ENCODE data around the gene PRR36.

Gene PRR36

DNA sequence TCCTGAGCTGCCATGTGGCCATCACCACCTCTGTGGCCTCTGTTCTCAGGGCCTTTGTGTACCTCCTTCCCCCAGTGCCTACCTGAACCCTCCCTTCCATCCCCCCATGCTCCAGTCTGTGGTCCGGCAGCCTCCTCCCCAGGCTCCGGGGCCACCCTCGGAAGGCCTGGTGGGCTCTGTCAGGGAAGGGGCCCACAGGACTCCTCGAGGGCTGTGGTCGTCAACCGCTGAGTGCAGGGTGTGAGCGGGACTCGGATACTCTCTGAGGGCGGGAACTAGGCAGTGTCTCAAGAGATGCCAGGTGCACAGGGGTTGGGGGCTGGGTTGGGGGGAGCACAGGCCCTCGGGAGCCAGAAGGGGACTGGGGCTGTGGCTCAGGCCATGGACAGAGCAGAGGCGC lies 33.4 kb upstream of the PRR36 start:
- Mint-ChIP-seq H3K9me3 (no peaks in the 10 kb centered on the region), H3K27me3 (no peaks in the 10 kb centered on the region), H3K4me1 (ENCODE audit: low read depth) (peaks cover 32% of the 10 kb centered on the region), H3K4me3 (no peak overlapping the region), H3K27ac (no peak overlapping the region), H3K36me3 (ENCODE audit: low read depth) (peaks cover 50% of the 10 kb centered on the region)
- no peak for DNase-seq

DNA sequence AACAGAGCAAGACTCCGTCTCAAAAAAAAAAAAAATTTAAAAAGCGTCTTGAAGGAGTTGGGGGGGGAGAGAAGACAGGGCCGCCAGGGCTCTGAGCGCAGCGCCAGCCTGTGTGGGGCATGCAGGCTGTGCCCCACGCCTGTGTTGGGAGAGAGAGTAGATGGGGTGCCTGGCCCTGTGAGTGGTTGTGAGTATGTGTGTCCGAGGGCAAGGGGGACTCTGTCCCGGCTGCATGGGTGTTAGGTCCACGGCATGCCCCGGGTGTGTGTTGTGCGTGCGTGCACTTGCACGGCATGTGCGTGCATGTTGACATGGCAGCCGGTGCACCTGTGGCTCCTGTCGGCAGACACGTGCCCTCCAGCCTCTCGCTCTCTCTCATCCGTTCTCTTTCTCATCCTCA lies 32.9 kb upstream of the PRR36 start:
- H3K36me3 Mint-ChIP-seq (ENCODE audit: low read depth): peaks cover 49% of the 10 kb centered on the region
- peaks cover 34% of the 10 kb centered on the region for H3K4me1 Mint-ChIP-seq (ENCODE audit: low read depth)
- no peak overlapping the region for H3K27ac Mint-ChIP-seq
- no peak overlapping the region for H3K4me3 Mint-ChIP-seq
- no peaks in the 10 kb centered on the region for H3K9me3 Mint-ChIP-seq
- DNase-seq: no peak
- no peaks in the 10 kb centered on the region for H3K27me3 Mint-ChIP-seq

DNA sequence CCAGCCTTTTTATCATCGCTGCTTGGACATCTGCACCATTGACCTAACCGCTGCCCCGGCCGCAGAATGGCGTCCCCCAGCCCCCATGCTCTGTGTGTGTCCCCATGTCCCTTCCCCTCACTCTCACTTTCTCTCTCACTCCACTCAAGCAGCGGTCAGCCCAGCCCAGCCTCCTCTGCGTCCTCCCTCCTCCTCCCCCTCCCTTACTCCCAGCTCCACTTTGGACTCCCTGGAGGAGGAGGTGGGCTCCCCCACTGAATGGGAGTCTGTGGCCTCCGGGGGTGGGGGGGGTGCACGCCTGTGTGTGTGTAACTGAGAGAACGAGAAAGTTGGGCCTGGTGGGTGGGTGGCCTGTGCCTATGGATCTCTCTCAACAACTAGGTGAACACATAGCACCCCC lies 31.7 kb upstream of the PRR36 start:
- Mint-ChIP-seq H3K4me1 (ENCODE audit: low read depth) (peaks cover 35% of the 10 kb centered on the region), H3K4me3 (peak overlapping the region; percentile 88), H3K9me3 (no peaks in the 10 kb centered on the region), H3K27ac (peak overlapping the region; percentile 32), H3K36me3 (ENCODE audit: low read depth) (peaks cover 38% of the 10 kb centered on the region), H3K27me3 (no peaks in the 10 kb centered on the region)
- DNase-seq: no peak

DNA sequence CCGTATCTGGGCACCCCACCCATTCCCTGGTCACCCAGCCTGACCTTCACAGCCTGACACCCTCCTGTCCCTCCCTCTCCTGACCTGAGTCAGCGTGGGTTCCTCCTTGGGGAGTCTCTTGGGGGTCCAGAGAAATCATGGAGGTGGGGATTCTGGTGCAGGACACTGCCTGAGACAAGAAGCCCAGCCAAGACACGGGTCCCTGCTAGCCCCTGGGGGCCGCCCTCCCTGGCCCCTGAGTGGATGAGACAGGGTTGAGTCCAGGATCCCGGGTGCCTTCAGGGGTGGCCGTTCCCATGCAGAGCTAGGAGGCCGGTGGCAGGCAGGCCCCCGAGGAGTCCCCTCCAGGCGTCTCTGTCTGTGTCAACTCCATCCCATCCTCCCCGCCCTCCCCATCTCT lies 31.1 kb upstream of the PRR36 start:
- H3K4me3 Mint-ChIP-seq: peak overlapping the region; percentile 88
- H3K27me3 Mint-ChIP-seq: no peaks in the 10 kb centered on the region
- peaks cover 35% of the 10 kb centered on the region for H3K4me1 Mint-ChIP-seq (ENCODE audit: low read depth)
- no peaks in the 10 kb centered on the region for H3K9me3 Mint-ChIP-seq
- no peak for DNase-seq
- peaks cover 32% of the 10 kb centered on the region for H3K36me3 Mint-ChIP-seq (ENCODE audit: low read depth)
- peak overlapping the region; percentile 92 for H3K27ac Mint-ChIP-seq

DNA sequence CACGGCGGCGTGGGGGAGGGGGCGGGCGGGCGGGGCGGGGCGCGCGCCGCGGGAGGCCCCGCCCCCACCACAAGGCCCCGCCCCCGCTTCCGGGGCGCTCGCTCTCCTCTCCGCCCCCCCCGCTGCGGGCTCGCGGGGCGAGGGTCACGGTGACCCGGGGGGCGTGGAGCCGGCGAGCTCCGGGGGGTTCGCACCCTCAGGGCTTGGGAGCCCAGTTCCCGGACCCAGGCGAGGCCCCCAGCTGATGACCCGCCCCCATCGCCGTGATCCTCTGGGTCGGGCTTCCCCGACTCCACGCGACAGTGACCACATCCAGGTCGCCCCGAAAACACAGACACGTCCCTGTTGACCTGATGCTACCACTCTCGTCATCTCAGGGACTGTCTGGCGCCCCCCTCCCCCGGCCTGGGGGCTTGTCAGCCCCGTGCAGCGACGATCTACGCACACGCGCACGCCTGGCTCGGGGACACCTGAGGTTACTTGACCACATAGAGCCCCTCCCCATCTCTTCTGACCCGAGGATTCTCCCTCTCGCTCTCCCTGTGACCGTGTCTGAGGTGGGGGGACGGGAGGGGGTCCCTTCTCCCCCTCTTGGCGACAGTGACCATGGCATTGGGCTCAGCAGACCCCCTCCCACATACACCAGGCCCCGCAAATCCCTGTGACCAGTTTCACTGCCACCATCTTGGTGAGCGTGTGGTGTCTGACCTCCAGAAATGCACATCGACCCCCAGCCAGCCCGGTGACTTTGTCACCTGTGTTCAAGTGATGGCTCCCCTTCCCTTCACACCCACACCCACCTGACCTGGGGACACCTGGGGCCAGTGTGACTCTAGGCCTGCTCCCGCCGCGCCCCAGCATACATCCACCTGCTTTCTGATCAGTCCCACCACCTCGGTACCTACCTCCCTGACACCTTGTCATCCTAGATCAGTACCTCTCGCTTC lies 30.2 kb upstream of the PRR36 start:
- no peaks in the 10 kb centered on the region for H3K9me3 Mint-ChIP-seq
- DNase-seq: no peak

DNA sequence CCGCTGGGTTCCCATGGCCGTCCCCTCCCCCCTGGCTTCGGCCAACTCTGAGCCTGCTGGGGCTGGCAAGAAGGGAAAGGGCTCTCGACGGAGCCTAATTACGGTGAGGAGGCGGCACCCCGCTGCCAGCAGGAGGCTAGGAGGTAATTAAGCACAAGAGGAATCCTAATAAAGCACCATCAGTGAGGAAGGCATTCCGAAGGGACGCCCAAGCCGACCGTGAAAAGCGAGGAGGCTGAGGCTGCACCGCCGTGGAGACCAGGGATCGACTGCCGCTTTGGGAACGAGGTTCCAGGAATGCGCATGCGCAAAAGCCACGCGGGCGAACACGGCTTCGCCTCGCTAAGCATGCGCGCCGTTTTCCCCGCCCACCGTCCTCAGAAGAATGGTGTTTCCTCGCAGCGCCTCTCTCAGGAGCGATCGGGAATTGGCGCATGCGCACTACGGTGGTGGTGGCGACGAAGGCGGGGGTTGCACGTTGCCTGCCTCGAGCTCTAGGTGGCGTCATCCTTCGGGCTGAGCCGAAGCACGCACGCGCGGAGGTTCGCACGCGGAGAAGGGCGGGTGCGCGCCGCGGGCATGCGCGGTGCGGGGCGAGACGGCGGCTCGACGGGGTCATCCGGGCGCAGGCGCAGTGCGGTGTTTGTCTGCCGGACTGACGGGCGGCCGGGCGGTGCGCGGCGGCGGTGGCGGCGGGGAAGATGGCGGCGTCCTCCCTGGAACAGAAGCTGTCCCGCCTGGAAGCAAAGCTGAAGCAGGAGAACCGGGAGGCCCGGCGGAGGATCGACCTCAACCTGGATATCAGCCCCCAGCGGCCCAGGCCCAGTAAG lies 29.3 kb upstream of the PRR36 start, which contains the start of gene MAP2K7:
MAP2K7 (plus strand) TSS at position 634 of the 830 bp plus-strand sequence; CDS start at position 702, 68 bp downstream.
- peak; percentile 100 for DNase-seq
- Mint-ChIP-seq H3K27ac (peak within 1 kb of the TSS; percentile 97), H3K4me1 (ENCODE audit: low read depth) (peaks cover 35% of the 10 kb centered on the region), H3K36me3 (ENCODE audit: low read depth) (peaks cover 30% of the 10 kb centered on the region), H3K27me3 (no peaks in the 10 kb centered on the region), H3K4me3 (peak within 1 kb of the TSS; percentile 88), H3K9me3 (no peaks in the 10 kb centered on the region)

More for the DNA sequence above, 30.2 kb upstream of the PRR36 start:
- peaks cover 30% of the 10 kb centered on the region for H3K36me3 Mint-ChIP-seq (ENCODE audit: low read depth)
- peak overlapping the region; percentile 92 for H3K27ac Mint-ChIP-seq
- peaks cover 35% of the 10 kb centered on the region for H3K4me1 Mint-ChIP-seq (ENCODE audit: low read depth)
- no peaks in the 10 kb centered on the region for H3K27me3 Mint-ChIP-seq
- peak overlapping the region; percentile 88 for H3K4me3 Mint-ChIP-seq

DNA sequence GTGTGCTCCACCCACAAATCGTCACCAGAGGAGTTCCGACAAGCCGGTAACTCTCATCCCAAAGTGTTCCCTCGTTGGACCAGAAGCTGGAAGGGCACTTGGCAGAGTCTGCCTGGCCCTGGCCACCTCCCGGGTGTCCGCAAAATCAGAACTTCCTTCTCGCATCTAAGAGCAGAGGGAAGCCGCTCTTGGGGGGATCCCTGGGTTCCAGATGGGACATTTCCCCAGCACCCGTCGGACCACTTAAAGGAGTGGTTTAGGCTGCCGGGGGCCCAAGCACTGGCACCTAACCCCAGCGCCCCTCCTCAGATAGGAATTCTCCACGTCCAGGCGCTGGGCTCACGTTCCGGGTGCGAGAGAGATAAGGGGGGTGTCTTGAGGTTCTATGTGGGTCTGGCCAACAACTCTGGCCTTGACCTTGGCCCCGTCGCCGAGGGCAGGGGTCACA lies 28.6 kb upstream of the PRR36 start:
- Mint-ChIP-seq H3K27me3 (no peaks in the 10 kb centered on the region), H3K9me3 (no peaks in the 10 kb centered on the region), H3K4me1 (ENCODE audit: low read depth) (peaks cover 35% of the 10 kb centered on the region), H3K36me3 (ENCODE audit: low read depth) (peaks cover 30% of the 10 kb centered on the region), H3K27ac (peak overlapping the region; percentile 97), H3K4me3 (peak overlapping the region; percentile 86)
- DNase-seq: no peak

DNA sequence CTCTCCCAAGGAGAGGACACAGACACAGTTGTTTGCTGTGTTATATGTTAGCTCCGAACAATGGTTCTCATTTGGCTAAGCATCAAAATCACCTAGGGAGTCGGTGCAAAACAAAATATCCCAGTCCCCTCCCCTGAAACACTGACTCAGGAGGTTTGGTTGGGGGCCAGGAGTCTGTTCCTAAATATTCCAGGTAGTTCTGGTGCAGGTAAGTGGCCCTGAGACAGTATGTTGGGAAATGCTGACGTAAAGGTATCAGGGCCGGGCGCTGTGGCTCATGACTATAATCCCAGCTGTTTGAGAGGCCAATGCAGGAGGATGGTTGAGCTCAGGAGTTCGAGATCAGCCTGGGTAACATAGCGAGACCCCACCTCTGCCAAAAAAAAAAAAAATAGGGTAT lies 27.1 kb upstream of the PRR36 start:
- Mint-ChIP-seq H3K9me3 (no peaks in the 10 kb centered on the region), H3K27ac (no peak overlapping the region), H3K36me3 (ENCODE audit: low read depth) (peaks cover 20% of the 10 kb centered on the region), H3K27me3 (peaks cover 3% of the 10 kb centered on the region), H3K4me3 (no peak overlapping the region), H3K4me1 (ENCODE audit: low read depth) (peaks cover 31% of the 10 kb centered on the region)
- no peak for DNase-seq

DNA sequence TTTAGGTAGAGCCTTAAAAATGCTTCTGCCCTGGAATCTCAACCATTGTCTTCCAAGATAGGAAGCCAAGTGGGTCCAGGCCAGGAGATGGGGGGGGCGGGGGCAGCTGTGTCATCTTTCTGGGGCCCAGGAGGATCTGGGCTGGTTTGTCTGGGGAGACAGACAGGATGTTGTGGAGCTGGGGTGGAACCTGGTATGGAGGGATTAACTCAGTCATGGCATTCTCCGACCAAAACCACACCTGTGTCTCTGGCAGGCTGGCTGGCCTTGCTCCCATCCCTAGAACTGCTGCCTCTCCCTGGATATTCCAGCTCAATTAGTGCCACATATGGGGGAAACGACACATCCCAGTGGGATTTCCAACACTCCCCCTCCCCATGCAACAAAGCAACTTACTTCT lies 26.7 kb upstream of the PRR36 start:
- Mint-ChIP-seq H3K27me3 (peaks cover 3% of the 10 kb centered on the region), H3K9me3 (no peaks in the 10 kb centered on the region), H3K36me3 (ENCODE audit: low read depth) (peaks cover 16% of the 10 kb centered on the region), H3K27ac (no peak overlapping the region), H3K4me1 (ENCODE audit: low read depth) (peaks cover 28% of the 10 kb centered on the region), H3K4me3 (no peak overlapping the region)
- no peak for DNase-seq

DNA sequence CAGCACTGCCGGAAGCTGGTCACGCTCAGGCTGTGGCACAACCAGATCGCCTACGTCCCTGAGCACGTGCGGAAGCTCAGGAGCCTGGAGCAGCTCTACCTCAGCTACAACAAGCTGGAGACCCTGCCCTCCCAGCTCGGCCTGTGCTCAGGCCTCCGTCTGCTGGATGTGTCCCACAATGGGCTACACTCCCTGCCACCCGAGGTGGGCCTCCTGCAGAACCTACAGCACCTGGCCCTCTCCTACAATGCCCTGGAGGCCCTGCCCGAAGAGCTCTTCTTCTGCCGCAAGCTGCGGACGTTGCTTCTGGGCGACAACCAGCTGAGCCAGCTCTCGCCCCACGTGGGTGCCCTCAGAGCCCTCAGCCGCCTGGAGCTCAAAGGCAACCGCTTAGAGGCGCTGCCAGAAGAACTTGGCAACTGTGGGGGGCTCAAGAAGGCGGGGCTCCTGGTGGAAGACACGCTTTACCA lies 26.2 kb upstream of the PRR36 start:
- no peak overlapping the region for H3K4me3 Mint-ChIP-seq

DNA sequence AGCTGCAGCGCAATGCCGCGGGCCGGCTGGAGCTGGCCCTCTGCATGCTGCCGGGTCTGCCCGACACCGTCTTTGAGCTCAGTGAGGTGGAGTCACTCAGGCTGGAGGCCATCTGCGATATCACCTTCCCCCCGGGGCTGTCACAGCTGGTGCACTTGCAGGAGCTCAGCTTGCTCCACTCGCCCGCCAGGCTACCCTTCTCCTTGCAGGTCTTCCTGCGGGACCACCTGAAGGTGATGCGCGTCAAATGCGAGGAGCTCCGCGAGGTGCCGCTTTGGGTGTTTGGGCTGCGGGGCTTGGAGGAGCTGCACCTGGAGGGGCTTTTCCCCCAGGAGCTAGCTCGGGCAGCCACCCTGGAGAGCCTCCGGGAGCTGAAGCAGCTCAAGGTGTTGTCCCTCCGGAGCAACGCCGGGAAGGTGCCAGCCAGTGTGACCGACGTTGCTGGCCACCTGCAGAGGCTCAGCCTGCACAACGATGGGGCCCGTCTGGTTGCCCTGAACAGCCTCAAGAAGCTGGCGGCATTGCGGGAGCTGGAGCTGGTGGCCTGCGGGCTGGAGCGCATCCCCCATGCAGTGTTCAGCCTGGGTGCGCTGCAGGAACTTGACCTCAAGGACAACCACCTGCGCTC lies 25.7 kb upstream of the PRR36 start:
- Mint-ChIP-seq H3K9me3 (no peaks in the 10 kb centered on the region), H3K4me1 (ENCODE audit: low read depth) (peaks cover 19% of the 10 kb centered on the region), H3K27me3 (peaks cover 9% of the 10 kb centered on the region), H3K4me3 (no peak overlapping the region), H3K27ac (no peak overlapping the region), H3K36me3 (ENCODE audit: low read depth) (peaks cover 7% of the 10 kb centered on the region)
- DNase-seq: no peak

More for the DNA sequence above, 26.2 kb upstream of the PRR36 start:
- Mint-ChIP-seq H3K4me1 (ENCODE audit: low read depth) (peaks cover 24% of the 10 kb centered on the region), H3K36me3 (ENCODE audit: low read depth) (peaks cover 11% of the 10 kb centered on the region), H3K9me3 (no peaks in the 10 kb centered on the region), H3K27ac (no peak overlapping the region), H3K27me3 (peaks cover 5% of the 10 kb centered on the region)
- DNase-seq: no peak

DNA sequence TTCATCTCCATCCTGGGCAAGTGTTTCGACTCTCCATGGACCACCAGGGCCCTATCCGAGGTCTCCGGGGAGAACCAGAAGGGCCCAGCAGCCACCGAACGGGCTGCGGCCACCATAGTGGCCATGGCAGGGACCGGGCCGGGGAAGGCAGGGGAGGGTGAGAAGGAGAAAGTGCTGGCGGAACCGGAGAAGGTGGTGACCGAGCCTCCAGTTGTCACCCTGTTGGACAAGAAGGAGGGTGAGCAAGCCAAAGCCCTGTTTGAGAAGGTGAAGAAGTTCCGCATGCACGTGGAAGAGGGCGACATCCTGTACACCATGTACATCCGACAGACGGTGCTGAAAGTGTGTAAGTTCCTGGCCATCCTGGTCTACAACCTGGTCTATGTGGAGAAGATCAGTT lies 24.8 kb upstream of the PRR36 start:
- Mint-ChIP-seq H3K27me3 (peaks cover 17% of the 10 kb centered on the region), H3K27ac (no peak overlapping the region), H3K4me1 (ENCODE audit: low read depth) (peaks cover 13% of the 10 kb centered on the region), H3K9me3 (no peaks in the 10 kb centered on the region), H3K4me3 (no peak overlapping the region), H3K36me3 (ENCODE audit: low read depth) (no peaks in the 10 kb centered on the region)
- no peak for DNase-seq

DNA sequence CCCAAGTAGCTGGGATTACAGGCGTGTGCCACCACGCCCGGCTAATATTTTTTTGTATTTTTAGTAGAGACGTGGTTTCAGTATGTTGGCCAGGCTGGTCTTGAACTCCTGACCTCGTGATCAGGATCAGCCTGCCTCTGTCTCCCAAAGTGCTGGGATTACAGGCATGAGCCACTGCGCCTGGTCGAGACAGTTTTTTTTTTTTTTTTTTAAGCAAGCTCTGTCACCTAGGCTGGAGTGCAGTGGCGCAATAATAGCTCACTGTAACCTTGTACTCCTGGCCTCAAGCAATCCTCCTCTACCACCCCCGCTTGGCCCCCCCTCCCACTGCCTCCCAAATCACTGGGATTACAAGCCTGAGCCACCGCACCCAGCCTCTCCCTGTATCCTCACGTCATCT lies 23.1 kb upstream of the PRR36 start:
- Mint-ChIP-seq H3K4me3 (no peak overlapping the region), H3K27me3 (peaks cover 23% of the 10 kb centered on the region), H3K27ac (no peak overlapping the region), H3K9me3 (no peaks in the 10 kb centered on the region), H3K36me3 (ENCODE audit: low read depth) (no peaks in the 10 kb centered on the region), H3K4me1 (ENCODE audit: low read depth) (peaks cover 1% of the 10 kb centered on the region)
- DNase-seq: no peak

DNA sequence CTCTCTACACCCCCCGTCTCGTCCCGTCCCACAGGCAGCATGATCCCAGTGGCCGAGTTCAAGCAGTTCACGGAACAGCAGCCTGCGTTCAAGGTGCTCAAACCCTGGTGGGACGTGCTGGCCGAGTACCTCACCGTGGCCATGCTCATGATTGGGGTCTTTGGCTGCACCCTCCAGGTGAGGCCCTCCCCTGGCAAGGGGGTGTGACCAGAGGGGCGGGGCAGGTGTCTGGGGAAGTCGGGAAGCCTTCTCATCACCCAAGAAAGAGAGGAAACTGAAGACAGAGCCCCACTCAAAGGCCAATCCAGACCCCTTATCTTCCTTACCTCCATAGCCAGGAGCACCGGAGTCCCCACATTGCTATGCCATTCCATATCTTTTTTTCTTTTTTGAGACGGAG lies 21.4 kb upstream of the PRR36 start:
- no peaks in the 10 kb centered on the region for H3K4me1 Mint-ChIP-seq (ENCODE audit: low read depth)
- H3K36me3 Mint-ChIP-seq (ENCODE audit: low read depth): no peaks in the 10 kb centered on the region
- no peak overlapping the region for H3K4me3 Mint-ChIP-seq
- H3K27ac Mint-ChIP-seq: no peak overlapping the region
- DNase-seq: no peak
- peaks cover 30% of the 10 kb centered on the region for H3K27me3 Mint-ChIP-seq
- no peaks in the 10 kb centered on the region for H3K9me3 Mint-ChIP-seq

Data from activated T-cell treated with anti-CD3 and anti-CD28 coated beads, Interleukin-2, amount 50 U/mL, for 24 hours (primary cell).